ENCODE results near the gene UNC45A. TPM values are rescaled to one million over a fixed set of nuclear protein-coding genes. Genes with fewer than 3 reads are reported as not detected.

Gene UNC45A
- total RNA-seq, 2 experiments from 2014 or later, result 62.7 to 65.5 TPM

Other genes with a start within 250 kb of the UNC45A start
- 10 to 100 TPM; 47.8 to 49.8 TPM for gene BLM, start 217.9 kb upstream of the UNC45A start, total RNA-seq
- 10 to 100 TPM; 76.9 to 83.7 TPM for gene FURIN, start 66.7 kb upstream of the UNC45A start, total RNA-seq
- 1 to 10 TPM; 2.1 to 2.5 TPM for gene FES, start 50.8 kb upstream of the UNC45A start, total RNA-seq
- 10 to 100 TPM; 69.1 to 74.1 TPM for gene MAN2A2, start 32.0 kb upstream of the UNC45A start, total RNA-seq
- gene HDDC3, start 2.7 kb upstream of the UNC45A start, total RNA-seq, result 10 to 100 TPM; 38.4 to 44.3 TPM
- 10 to 100 TPM; 23.3 to 23.6 TPM for gene RCCD1, start 19.6 kb downstream of the UNC45A start, total RNA-seq
- gene PRC1, start 59.2 kb downstream of the UNC45A start, total RNA-seq, result 10 to 100 TPM; 89.2 to 90.3 TPM
- 10 to 100 TPM; 17.2 to 23.3 TPM for gene VPS33B, start 87.3 kb downstream of the UNC45A start, total RNA-seq
- gene SV2B, start 165.0 kb downstream of the UNC45A start, total RNA-seq, result under 1 TPM; 0.06 to 0.08 TPM